ENCODE results near the gene FLACC1. TPM values are rescaled to one million over a fixed set of nuclear protein-coding genes. Genes with fewer than 3 reads are reported as not detected.

The FLACC1 gene
- total and polyA plus RNA-seq, 2 experiments from 2014 or later, result 0.10 to 0.27 TPM

DNA sequence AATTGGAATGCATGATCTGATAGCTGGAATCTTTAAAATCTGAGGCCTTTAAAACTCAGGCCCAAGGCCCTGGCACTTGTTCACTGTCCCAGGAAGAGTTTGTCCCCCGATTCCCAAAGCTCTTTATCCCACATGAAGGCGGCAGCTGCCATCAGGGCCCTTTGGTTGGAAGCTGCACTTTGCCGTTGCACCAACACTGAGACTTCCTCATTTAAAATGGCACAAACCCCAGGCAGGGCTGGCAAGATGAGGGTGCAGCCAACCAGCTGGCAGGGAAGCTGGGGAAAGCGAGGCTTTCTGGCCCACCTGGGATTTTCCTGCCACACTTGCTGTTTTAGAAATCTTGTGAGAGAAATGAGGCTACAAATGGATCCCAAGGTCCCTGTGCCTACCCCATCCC, 6.3 kb downstream of the FLACC1 start:
- no peak overlapping the region for H2AFZ ChIP-seq
- TF ChIP-seq JUNB (IDR thresholded peaks at IDR 0.05; ENCODE audit: unreplicated experiment), result no peak
- TF ChIP-seq, protein P1, sequence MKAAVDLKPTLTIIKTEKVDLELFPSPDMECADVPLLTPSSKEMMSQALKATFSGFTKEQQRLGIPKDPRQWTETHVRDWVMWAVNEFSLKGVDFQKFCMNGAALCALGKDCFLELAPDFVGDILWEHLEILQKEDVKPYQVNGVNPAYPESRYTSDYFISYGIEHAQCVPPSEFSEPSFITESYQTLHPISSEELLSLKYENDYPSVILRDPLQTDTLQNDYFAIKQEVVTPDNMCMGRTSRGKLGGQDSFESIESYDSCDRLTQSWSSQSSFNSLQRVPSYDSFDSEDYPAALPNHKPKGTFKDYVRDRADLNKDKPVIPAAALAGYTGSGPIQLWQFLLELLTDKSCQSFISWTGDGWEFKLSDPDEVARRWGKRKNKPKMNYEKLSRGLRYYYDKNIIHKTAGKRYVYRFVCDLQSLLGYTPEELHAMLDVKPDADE (IDR thresholded peaks at IDR 0.05), result no peak
- no peak for TF ChIP-seq EZH2 (IDR thresholded peaks at IDR 0.05; ENCODE audit: low read depth, unreplicated experiment)
- TF ChIP-seq POLR2AphosphoS5 (IDR thresholded peaks at IDR 0.05; ENCODE audit: low read depth), result no peak
- Mint-ChIP-seq H3K4me1 (peaks cover 3% of the 10 kb centered on the region; the same call in 1 of the 3 replicates), H3K27ac (no peak overlapping the region), H3K9me3 (no peaks in the 10 kb centered on the region), H3K27me3 (ENCODE audit: insufficient read depth, low read depth, poor library complexity) (peaks cover 3% of the 10 kb centered on the region), H3K36me3 (ENCODE audit: low read depth) (no peaks in the 10 kb centered on the region), H3K4me3 (no peak overlapping the region)
- no peak overlapping the region for H3K27ac ChIP-seq (ENCODE audit: low read depth)
- H3K79me2 ChIP-seq (replicated peaks; ENCODE audit: insufficient read depth), result no peaks in the 10 kb centered on the region
- no peak overlapping the region for H3K4me2 ChIP-seq
- H3K27me3 ChIP-seq (ENCODE audit: insufficient read depth), result no peaks in the 10 kb centered on the region
- no peaks in the 10 kb centered on the region for H3K9me2 ChIP-seq (ENCODE audit: insufficient read depth)
- ATAC-seq (no peak), DNase-seq (ENCODE audit: low spot score) (no peak)
- no peaks in the 10 kb centered on the region for H4K20me1 ChIP-seq (replicated peaks; ENCODE audit: insufficient read depth)
- no peaks in the 10 kb centered on the region for H3K4me1 ChIP-seq (ENCODE audit: insufficient read depth)
- H3K4me3 ChIP-seq, result no peak overlapping the region
- no peaks in the 10 kb centered on the region for H3F3A ChIP-seq (replicated peaks; ENCODE audit: low read depth)
- H3K36me3 ChIP-seq (ENCODE audit: insufficient read depth), result no peaks in the 10 kb centered on the region

DNA sequence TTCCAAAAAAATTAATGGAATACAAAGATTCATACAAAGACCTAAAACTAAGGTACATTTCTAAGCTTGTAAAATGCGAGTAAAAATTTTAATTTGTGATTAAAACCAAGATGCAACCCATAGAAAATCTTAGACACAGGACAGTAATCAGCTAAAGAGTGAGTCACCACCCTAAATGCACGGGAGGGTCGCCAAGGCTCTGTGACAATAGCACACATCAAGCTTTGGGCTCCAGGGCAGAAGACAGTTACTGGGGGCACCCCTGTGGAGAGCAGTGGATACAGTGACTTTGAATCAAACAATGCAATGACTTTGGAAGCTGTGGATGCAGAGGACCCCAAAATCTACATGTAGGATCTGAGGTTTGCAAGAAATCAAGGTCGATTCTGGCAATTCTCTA, 7.5 kb downstream of the FLACC1 start:
- Mint-ChIP-seq H3K36me3 (ENCODE audit: low read depth) (no peaks in the 10 kb centered on the region), H3K27me3 (ENCODE audit: insufficient read depth, low read depth, poor library complexity) (peaks cover 3% of the 10 kb centered on the region), H3K4me3 (no peak overlapping the region), H3K9me3 (no peaks in the 10 kb centered on the region), H3K27ac (no peak overlapping the region), H3K4me1 (peaks cover 3% of the 10 kb centered on the region; the same call in 1 of the 3 replicates)
- Histone ChIP-seq H3K4me2 (no peak overlapping the region), H2AFZ (no peak overlapping the region), H3K4me1 (ENCODE audit: insufficient read depth) (no peaks in the 10 kb centered on the region), H3K36me3 (ENCODE audit: insufficient read depth) (no peaks in the 10 kb centered on the region), H3K4me3 (no peak overlapping the region), H3K79me2 (replicated peaks; ENCODE audit: insufficient read depth) (no peaks in the 10 kb centered on the region), H3K9me2 (ENCODE audit: insufficient read depth) (no peaks in the 10 kb centered on the region), H4K20me1 (replicated peaks; ENCODE audit: insufficient read depth) (no peaks in the 10 kb centered on the region), H3K27me3 (ENCODE audit: insufficient read depth) (no peaks in the 10 kb centered on the region), H3F3A (replicated peaks; ENCODE audit: low read depth) (no peaks in the 10 kb centered on the region), H3K27ac (ENCODE audit: low read depth) (no peak overlapping the region)
- no peak for ATAC-seq
- DNase-seq (ENCODE audit: low spot score), result no peak
- TF ChIP-seq JUNB (IDR thresholded peaks at IDR 0.05; ENCODE audit: unreplicated experiment), result no peak
- no peak for TF ChIP-seq STAT1 (IDR thresholded peaks at IDR 0.05; ENCODE audit: unreplicated experiment)
- no peak for TF ChIP-seq POLR2AphosphoS5 (IDR thresholded peaks at IDR 0.05; ENCODE audit: low read depth)
- no peak for TF ChIP-seq CREB1 (CRISPR knock-in tag; IDR thresholded peaks at IDR 0.05; ENCODE audit: low read depth)
- TF ChIP-seq, protein P2, sequence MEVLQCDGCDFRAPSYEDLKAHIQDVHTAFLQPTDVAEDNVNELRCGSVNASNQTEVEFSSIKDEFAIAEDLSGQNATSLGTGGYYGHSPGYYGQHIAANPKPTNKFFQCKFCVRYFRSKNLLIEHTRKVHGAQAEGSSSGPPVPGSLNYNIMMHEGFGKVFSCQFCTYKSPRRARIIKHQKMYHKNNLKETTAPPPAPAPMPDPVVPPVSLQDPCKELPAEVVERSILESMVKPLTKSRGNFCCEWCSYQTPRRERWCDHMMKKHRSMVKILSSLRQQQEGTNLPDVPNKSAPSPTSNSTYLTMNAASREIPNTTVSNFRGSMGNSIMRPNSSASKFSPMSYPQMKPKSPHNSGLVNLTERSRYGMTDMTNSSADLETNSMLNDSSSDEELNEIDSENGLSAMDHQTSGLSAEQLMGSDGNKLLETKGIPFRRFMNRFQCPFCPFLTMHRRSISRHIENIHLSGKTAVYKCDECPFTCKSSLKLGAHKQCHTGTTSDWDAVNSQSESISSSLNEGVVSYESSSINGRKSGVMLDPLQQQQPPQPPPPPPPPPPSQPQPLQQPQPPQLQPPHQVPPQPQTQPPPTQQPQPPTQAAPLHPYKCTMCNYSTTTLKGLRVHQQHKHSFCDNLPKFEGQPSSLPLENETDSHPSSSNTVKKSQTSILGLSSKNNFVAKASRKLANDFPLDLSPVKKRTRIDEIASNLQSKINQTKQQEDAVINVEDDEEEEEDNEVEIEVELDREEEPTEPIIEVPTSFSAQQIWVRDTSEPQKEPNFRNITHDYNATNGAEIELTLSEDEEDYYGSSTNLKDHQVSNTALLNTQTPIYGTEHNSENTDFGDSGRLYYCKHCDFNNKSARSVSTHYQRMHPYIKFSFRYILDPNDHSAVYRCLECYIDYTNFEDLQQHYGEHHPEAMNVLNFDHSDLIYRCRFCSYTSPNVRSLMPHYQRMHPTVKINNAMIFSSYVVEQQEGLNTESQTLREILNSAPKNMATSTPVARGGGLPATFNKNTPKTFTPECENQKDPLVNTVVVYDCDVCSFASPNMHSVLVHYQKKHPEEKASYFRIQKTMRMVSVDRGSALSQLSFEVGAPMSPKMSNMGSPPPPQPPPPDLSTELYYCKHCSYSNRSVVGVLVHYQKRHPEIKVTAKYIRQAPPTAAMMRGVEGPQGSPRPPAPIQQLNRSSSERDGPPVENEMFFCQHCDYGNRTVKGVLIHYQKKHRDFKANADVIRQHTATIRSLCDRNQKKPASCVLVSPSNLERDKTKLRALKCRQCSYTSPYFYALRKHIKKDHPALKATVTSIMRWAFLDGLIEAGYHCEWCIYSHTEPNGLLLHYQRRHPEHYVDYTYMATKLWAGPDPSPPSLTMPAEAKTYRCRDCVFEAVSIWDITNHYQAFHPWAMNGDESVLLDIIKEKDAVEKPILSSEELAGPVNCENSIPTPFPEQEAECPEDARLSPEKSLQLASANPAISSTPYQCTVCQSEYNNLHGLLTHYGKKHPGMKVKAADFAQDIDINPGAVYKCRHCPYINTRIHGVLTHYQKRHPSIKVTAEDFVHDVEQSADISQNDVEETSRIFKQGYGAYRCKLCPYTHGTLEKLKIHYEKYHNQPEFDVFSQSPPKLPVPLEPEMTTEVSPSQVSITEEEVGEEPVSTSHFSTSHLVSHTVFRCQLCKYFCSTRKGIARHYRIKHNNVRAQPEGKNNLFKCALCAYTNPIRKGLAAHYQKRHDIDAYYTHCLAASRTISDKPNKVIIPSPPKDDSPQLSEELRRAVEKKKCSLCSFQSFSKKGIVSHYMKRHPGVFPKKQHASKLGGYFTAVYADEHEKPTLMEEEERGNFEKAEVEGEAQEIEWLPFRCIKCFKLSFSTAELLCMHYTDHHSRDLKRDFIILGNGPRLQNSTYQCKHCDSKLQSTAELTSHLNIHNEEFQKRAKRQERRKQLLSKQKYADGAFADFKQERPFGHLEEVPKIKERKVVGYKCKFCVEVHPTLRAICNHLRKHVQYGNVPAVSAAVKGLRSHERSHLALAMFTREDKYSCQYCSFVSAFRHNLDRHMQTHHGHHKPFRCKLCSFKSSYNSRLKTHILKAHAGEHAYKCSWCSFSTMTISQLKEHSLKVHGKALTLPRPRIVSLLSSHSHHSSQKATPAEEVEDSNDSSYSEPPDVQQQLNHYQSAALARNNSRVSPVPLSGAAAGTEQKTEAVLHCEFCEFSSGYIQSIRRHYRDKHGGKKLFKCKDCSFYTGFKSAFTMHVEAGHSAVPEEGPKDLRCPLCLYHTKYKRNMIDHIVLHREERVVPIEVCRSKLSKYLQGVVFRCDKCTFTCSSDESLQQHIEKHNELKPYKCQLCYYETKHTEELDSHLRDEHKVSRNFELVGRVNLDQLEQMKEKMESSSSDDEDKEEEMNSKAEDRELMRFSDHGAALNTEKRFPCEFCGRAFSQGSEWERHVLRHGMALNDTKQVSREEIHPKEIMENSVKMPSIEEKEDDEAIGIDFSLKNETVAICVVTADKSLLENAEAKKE (CRISPR knock-in tag; IDR thresholded peaks at IDR 0.05), result no peak
- TF ChIP-seq, protein P3, sequence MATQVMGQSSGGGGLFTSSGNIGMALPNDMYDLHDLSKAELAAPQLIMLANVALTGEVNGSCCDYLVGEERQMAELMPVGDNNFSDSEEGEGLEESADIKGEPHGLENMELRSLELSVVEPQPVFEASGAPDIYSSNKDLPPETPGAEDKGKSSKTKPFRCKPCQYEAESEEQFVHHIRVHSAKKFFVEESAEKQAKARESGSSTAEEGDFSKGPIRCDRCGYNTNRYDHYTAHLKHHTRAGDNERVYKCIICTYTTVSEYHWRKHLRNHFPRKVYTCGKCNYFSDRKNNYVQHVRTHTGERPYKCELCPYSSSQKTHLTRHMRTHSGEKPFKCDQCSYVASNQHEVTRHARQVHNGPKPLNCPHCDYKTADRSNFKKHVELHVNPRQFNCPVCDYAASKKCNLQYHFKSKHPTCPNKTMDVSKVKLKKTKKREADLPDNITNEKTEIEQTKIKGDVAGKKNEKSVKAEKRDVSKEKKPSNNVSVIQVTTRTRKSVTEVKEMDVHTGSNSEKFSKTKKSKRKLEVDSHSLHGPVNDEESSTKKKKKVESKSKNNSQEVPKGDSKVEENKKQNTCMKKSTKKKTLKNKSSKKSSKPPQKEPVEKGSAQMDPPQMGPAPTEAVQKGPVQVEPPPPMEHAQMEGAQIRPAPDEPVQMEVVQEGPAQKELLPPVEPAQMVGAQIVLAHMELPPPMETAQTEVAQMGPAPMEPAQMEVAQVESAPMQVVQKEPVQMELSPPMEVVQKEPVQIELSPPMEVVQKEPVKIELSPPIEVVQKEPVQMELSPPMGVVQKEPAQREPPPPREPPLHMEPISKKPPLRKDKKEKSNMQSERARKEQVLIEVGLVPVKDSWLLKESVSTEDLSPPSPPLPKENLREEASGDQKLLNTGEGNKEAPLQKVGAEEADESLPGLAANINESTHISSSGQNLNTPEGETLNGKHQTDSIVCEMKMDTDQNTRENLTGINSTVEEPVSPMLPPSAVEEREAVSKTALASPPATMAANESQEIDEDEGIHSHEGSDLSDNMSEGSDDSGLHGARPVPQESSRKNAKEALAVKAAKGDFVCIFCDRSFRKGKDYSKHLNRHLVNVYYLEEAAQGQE (IDR thresholded peaks at IDR 0.05; ENCODE audit: unreplicated experiment), result no peak
- TF ChIP-seq NANOG (IDR thresholded peaks at IDR 0.05; ENCODE audit: borderline replicate concordance), result no peak
- no peak for TF ChIP-seq EZH2phosphoT487 (IDR thresholded peaks at IDR 0.05; ENCODE audit: unreplicated experiment)
- no peak for TF ChIP-seq EZH2 (IDR thresholded peaks at IDR 0.05; ENCODE audit: low read depth, unreplicated experiment)
- TF ChIP-seq ZNF331 (CRISPR knock-in tag; IDR thresholded peaks at IDR 0.05; ENCODE audit: low read depth), result no peak
